PFSK-1 (cell line): ENCODE results near the gene VTA1.

ENCODE experiments used
- FOXP2 ChIP-seq: optimal IDR thresholded peaks from 2 replicates; pipeline ENCODE3; 2011; ENCODE audit warnings: borderline replicate concordance, control low read depth, inconsistent platforms; ENCODE audit not compliant: insufficient read depth; ENCODE audit errors: extremely low read length, extremely low read depth
- POLR2AphosphoS5 ChIP-seq: IDR thresholded peaks from 2 replicates; pipeline ENCODE4 v1.6.1; 2012; ENCODE audit warnings: low read depth, mild to moderate bottlenecking, control low read depth, low read length, moderate library complexity
- REST ChIP-seq, 2 experiments: IDR thresholded peaks; 2 replicates each; pipeline versions ENCODE4 v1.6.1 to v1.8.0; 2011 to 2012; ENCODE audit warnings: low read depth in 2 of 2, low read length in 2 of 2, control low read depth in 1 of 2, inconsistent platforms in 1 of 2, mild to moderate bottlenecking in 1 of 2, moderate library complexity in 1 of 2; ENCODE audit not compliant: insufficient read depth in 1 of 2
- SIN3A ChIP-seq: IDR thresholded peaks from 2 replicates; pipeline ENCODE4 v1.6.1; 2012; ENCODE audit warnings: mild to moderate bottlenecking, low read length, moderate library complexity, borderline replicate concordance; ENCODE audit not compliant: insufficient read depth
- TAF1 ChIP-seq: IDR thresholded peaks from 2 replicates; pipeline ENCODE4 v1.6.1; 2012; ENCODE audit warnings: low read length, control low read depth, borderline replicate concordance; ENCODE audit not compliant: insufficient read depth

Gene VTA1

GRCh38 chr6:142255785-142256184 lies 108.7 kb downstream of the VTA1 start:
- no peak for TF ChIP-seq SIN3A
- no peak for TF ChIP-seq REST (IDR thresholded peaks at IDR 0.05; ENCODE audit: insufficient read depth in 1 of 2, low read depth in 2 of 2, low read length in 2 of 2)
- no peak for TF ChIP-seq TAF1
- TF ChIP-seq POLR2AphosphoS5 = no peak
- no peak for TF ChIP-seq FOXP2

- TF ChIP-seq POLR2AphosphoS5 (no peak), REST (IDR thresholded peaks at IDR 0.05; ENCODE audit: insufficient read depth in 1 of 2, low read depth in 2 of 2, low read length in 2 of 2) (no peak), FOXP2 (no peak), SIN3A (no peak), TAF1 (no peak)
These were observed 111.2 kb downstream of the VTA1 start for GRCh38 chr6:142258305-142258704.

GRCh38 chr6:142258757-142259156 lies 111.7 kb downstream of the VTA1 start:
- TF ChIP-seq REST (IDR thresholded peaks at IDR 0.05; ENCODE audit: insufficient read depth in 1 of 2, low read depth in 2 of 2, low read length in 2 of 2) (no peak), POLR2AphosphoS5 (no peak), SIN3A (no peak), TAF1 (no peak), FOXP2 (no peak)

- TF ChIP-seq POLR2AphosphoS5 = no peak
- TF ChIP-seq SIN3A = no peak
- no peak for TF ChIP-seq TAF1
- TF ChIP-seq FOXP2 = no peak
- no peak for TF ChIP-seq REST (IDR thresholded peaks at IDR 0.05; ENCODE audit: insufficient read depth in 1 of 2, low read depth in 2 of 2, low read length in 2 of 2)
These were observed 113.7 kb downstream of the VTA1 start for GRCh38 chr6:142260748-142261147.

- TF ChIP-seq SIN3A (no peak), TAF1 (no peak), POLR2AphosphoS5 (no peak), REST (IDR thresholded peaks at IDR 0.05; ENCODE audit: insufficient read depth in 1 of 2, low read depth in 2 of 2, low read length in 2 of 2) (no peak), FOXP2 (no peak)
These were observed 115.2 kb downstream of the VTA1 start for GRCh38 chr6:142262231-142262630.
